H1 (cell line): ENCODE results near the gene PPARA. TPM values are rescaled to one million over a fixed set of nuclear protein-coding genes. Genes with fewer than 3 reads are reported as not detected.

Experiments used
- CTCF ChIA-PET: fragments of 300-600 bp; sonication (Branson Sonifier 250); formaldehyde crosslinking; loops from one replicate; lab custom pipeline; 2021; ENCODE audit not compliant: partially characterized antibody; lab: Charles Lee
- POLR2A ChIA-PET: fragments of 300-600 bp; sonication (Branson Sonifier 250); formaldehyde crosslinking; loops from one replicate; lab custom pipeline; 2021; ENCODE audit warnings: inconsistent platforms; ENCODE audit not compliant: partially characterized antibody; lab: Charles Lee
- DNase-seq, 2 experiments: peaks; one replicate each; pipeline versions ENCODE4 v3.0.0 to v3.0.0-alpha.2; 2010 to 2022; ENCODE audit warnings: low spot score in 2 of 2, low read depth in 1 of 2, mixed read lengths in 1 of 2
- FAIRE-seq: peaks from 2 replicates; lab custom pipeline; 2011; peaks lifted over from hg19 to GRCh38; lab: Jason Lieb, UNC
- H2AFZ ChIP-seq: 2 replicates; pipeline ENCODE4 v1.8.1; 2012; ENCODE audit warnings: low read length, inconsistent platforms
- H2AK5ac ChIP-seq: 2 replicates; pipeline ENCODE4 v1.6.1; 2013; ENCODE audit warnings: low read depth, low read length
- H2BK120ac ChIP-seq: replicated peaks from 2 replicates; pipeline ENCODE3; 2013; ENCODE audit warnings: low read depth, low read length, inconsistent platforms
- H2BK12ac ChIP-seq: 2 replicates; pipeline ENCODE4 v1.6.1; 2013; ENCODE audit warnings: low read depth, low read length
- H2BK15ac ChIP-seq: 2 replicates; pipeline ENCODE4 v1.6.1; 2013; ENCODE audit warnings: low read length
- H2BK20ac ChIP-seq: 2 replicates; pipeline ENCODE4 v1.6.1; 2013; ENCODE audit warnings: low read length
- H2BK5ac ChIP-seq: 2 replicates; pipeline ENCODE4 v1.6.1; 2013; ENCODE audit warnings: low read depth, low read length
- H3K14ac ChIP-seq: 2 replicates; pipeline ENCODE4 v1.6.1; 2013; ENCODE audit warnings: inconsistent platforms; ENCODE audit not compliant: insufficient read length
- H3K18ac ChIP-seq: 2 replicates; pipeline ENCODE4 v1.6.1; 2013; ENCODE audit warnings: low read length; ENCODE audit errors: extremely low read depth
- H3K23ac ChIP-seq: 2 replicates; pipeline ENCODE4 v1.6.1; 2013; ENCODE audit warnings: inconsistent platforms; ENCODE audit not compliant: insufficient read length
- H3K23me2 ChIP-seq: 2 replicates; pipeline ENCODE4 v1.6.1; 2013; ENCODE audit warnings: low read depth, low read length
- H3K27ac ChIP-seq: 2 replicates; pipeline ENCODE4 v1.6.1; 2011; ENCODE audit warnings: low read depth, low read length, inconsistent platforms
- H3K27me3 ChIP-seq, 4 experiments: replicated peaks in 1 of 4; 1 replicate in 1 of 4; 2 replicates in 3 of 4; pipeline versions ENCODE4 v1.6.1 to v1.8.1; 2011 to 2013; ENCODE audit warnings: low read length in 3 of 4, mild to moderate bottlenecking in 3 of 4, inconsistent platforms in 2 of 4, mixed read lengths in 2 of 4, moderate library complexity in 1 of 4; ENCODE audit not compliant: control insufficient read depth in 3 of 4, insufficient read depth in 3 of 4; ENCODE audit errors: extremely low read depth in 1 of 4
- H3K36me3 ChIP-seq, 4 experiments: 2 replicates each; pipeline versions ENCODE4 v1.6.1 to v1.8.1; 2011 to 2013; ENCODE audit warnings: mild to moderate bottlenecking in 4 of 4, low read length in 3 of 4, moderate library complexity in 2 of 4, control low read depth in 1 of 4, inconsistent platforms in 1 of 4; ENCODE audit not compliant: insufficient read depth in 4 of 4, control insufficient read depth in 2 of 4
- H3K4ac ChIP-seq: replicated peaks from 2 replicates; pipeline ENCODE3; 2013; ENCODE audit warnings: low read length, low read depth, mixed read lengths, inconsistent platforms; ENCODE audit not compliant: insufficient read length
- H3K4me1 ChIP-seq, 4 experiments: replicated peaks in 1 of 4; 1 replicate in 1 of 4; 2 replicates in 3 of 4; pipeline versions ENCODE4 v1.6.1 to v1.8.1; 2011 to 2013; ENCODE audit warnings: low read length in 3 of 4, inconsistent platforms in 2 of 4, mixed read lengths in 1 of 4; ENCODE audit not compliant: insufficient read depth in 4 of 4, control insufficient read depth in 3 of 4
- H3K4me2 ChIP-seq, 2 experiments: 2 replicates each; pipeline versions ENCODE4 v1.6.1 to v1.8.1; 2011 to 2013; ENCODE audit warnings: low read depth in 2 of 2, low read length in 2 of 2, control low read depth in 1 of 2, inconsistent platforms in 1 of 2, mild to moderate bottlenecking in 1 of 2; ENCODE audit not compliant: insufficient read depth in 1 of 2
- H3K4me3 ChIP-seq, 4 experiments: fragments of 200-600, 300-600 bp in 1 of 4; sonication (generic), shearing (Covaris generic), sonication (Bioruptor Twin) in 1 of 4; 2 replicates each; pipeline versions ENCODE4 v1.5.1 to v1.8.1; 2011 to 2016; ENCODE audit warnings: low read length in 4 of 4, low read depth in 3 of 4, control low read depth in 2 of 4, inconsistent platforms in 2 of 4, mild to moderate bottlenecking in 2 of 4, mixed read lengths in 1 of 4, moderate library complexity in 1 of 4; ENCODE audit not compliant: insufficient read depth in 2 of 4; ENCODE audit errors: extremely low read depth in 1 of 4
- H3K56ac ChIP-seq: replicated peaks from 2 replicates; pipeline ENCODE3; 2013; ENCODE audit warnings: low read depth, mild to moderate bottlenecking, mixed read lengths, low read length, inconsistent platforms; ENCODE audit not compliant: insufficient read length
- H3K79me1 ChIP-seq: 2 replicates; pipeline ENCODE4 v1.6.1; 2013; ENCODE audit warnings: low read depth, low read length, control low read depth
- H3K79me2 ChIP-seq, 2 experiments: 2 replicates each; pipeline versions ENCODE4 v1.6.1 to v1.8.1; 2012 to 2013; ENCODE audit warnings: low read length in 2 of 2, mild to moderate bottlenecking in 2 of 2, inconsistent platforms in 1 of 2; ENCODE audit not compliant: insufficient read depth in 2 of 2, control insufficient read depth in 1 of 2
- H3K9ac ChIP-seq, 4 experiments: replicated peaks in 1 of 4; 1 replicate in 1 of 4; 2 replicates in 3 of 4; pipeline versions ENCODE4 v1.6.1 to v1.8.1; 2011 to 2013; ENCODE audit warnings: low read depth in 3 of 4, low read length in 3 of 4, control low read depth in 2 of 4, mild to moderate bottlenecking in 2 of 4, moderate library complexity in 2 of 4, inconsistent platforms in 1 of 4; ENCODE audit errors: extremely low read depth in 1 of 4
- H3K9me3 ChIP-seq, 2 experiments: 2 replicates each; pipeline versions ENCODE4 v1.6.1 to v1.8.1; 2012 to 2013; ENCODE audit warnings: mild to moderate bottlenecking in 2 of 2, moderate library complexity in 2 of 2, control low read depth in 1 of 2, inconsistent platforms in 1 of 2, low read depth in 1 of 2, low read length in 1 of 2, mixed read lengths in 1 of 2; ENCODE audit not compliant: insufficient read depth in 2 of 2
- H4K20me1 ChIP-seq, 2 experiments: replicated peaks in 1 of 2; 2 replicates each; pipeline versions ENCODE3 to v1.8.1; 2011 to 2013; ENCODE audit warnings: inconsistent platforms in 2 of 2, low read length in 2 of 2, mild to moderate bottlenecking in 1 of 2; ENCODE audit not compliant: insufficient read depth in 2 of 2, control insufficient read depth in 1 of 2
- H4K5ac ChIP-seq: 2 replicates; pipeline ENCODE4 v1.6.1; 2013; ENCODE audit warnings: low read length, low read depth, mixed read lengths, inconsistent platforms; ENCODE audit not compliant: insufficient read length
- H4K8ac ChIP-seq: 2 replicates; pipeline ENCODE4 v1.8.0; 2013; ENCODE audit warnings: mild to moderate bottlenecking, moderate library complexity, low read length, inconsistent platforms; ENCODE audit not compliant: insufficient read depth; ENCODE audit errors: extremely low read depth
- H4K91ac ChIP-seq: replicated peaks from 2 replicates; pipeline ENCODE3; 2013; ENCODE audit warnings: low read length, mixed read lengths, inconsistent platforms; ENCODE audit not compliant: insufficient read length
- GTF2F1 ChIP-seq: IDR thresholded peaks from 2 replicates; pipeline ENCODE4 v1.6.1; 2012; ENCODE audit warnings: low read depth, low read length, improper control_type of control experiment, borderline replicate concordance
- NRF1 ChIP-seq: IDR thresholded peaks from 2 replicates; pipeline ENCODE4 v1.6.1; 2011; ENCODE audit warnings: mild to moderate bottlenecking, low read depth, low read length, improper control_type of control experiment
- TCF12 ChIP-seq: IDR thresholded peaks from 2 replicates; pipeline ENCODE4 v1.6.1; 2011; ENCODE audit warnings: low read depth, mild to moderate bottlenecking, low read length
- WGBS, 2 experiments: shearing (Covaris generic) in 1 of 2; methylation state at CpG; one replicate each; pipeline versions ENCODE4 v1.1.6 to v1.1.7; 2013 to 2015; ENCODE audit warnings: low lambda C conversion rate in 2 of 2, mixed read lengths in 2 of 2, inconsistent platforms in 1 of 2, low coverage in 1 of 2, missing lambda C conversion rate in 1 of 2; ENCODE audit not compliant: insufficient replicate concordance in 2 of 2, insufficient coverage in 1 of 2, insufficient read length in 1 of 2; ENCODE audit errors: extremely low coverage in 1 of 2, missing lambda C conversion rate in 1 of 2; 5-methylcytosine and 5-hydroxymethylcytosine counted together
- polyA plus RNA-seq, 7 experiments: library from polyadenylated mRNA; depleted of rRNA in 3 of 7; stranded (reverse) in 5 of 7; unstranded in 2 of 7; fragments of >200 nt in 5 of 7; fragments of 200-250 nt in 2 of 7; gene quantifications; 1 replicate in 5 of 7; 2 replicates in 1 of 7; 4 replicates in 1 of 7; pipeline versions ENCODE4 v1.2.1 to v1.2.3, GENCODE V29; 2011 to 2013; ENCODE audit warnings: missing spikeins in 2 of 7, mixed read lengths in 2 of 7
- total RNA-seq: library from RNA; stranded (reverse); fragmentation: NEBNext Ultra II Directional; extraction: Animal tissue kit (Norgen Biotek cat#: 25700); gene quantifications from 2 replicates; pipeline ENCODE4 v1.2.1, GENCODE V29; 2021

Gene PPARA
- total and polyA plus RNA-seq, 2 of the 8 experiments (the other 6 are each of a cell fraction or from before 2014, with no cell fraction given), result 3.1 to 8.2 TPM

DNA sequence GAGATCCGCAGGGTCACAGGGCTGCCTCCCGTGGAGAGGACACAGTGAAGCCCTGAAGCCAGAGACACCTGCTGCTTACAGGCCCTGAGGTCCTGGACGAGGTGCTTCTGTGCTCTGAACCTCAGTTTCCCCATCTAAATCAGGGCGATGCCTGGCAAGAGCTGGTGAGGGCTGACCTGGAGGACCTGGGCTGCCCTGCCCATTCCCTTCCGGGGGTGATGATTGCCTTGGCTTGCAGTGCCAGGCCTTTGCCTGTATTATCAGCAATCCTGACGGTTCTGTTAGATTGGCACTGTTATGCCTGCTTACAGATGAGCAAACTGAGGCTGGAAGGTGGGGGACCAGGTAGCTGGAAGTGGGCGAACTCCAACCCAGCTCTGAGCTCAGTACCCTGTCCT lies 138.5 kb downstream of the PPARA start:
- Histone ChIP-seq H2BK20ac (no peak overlapping the region), H2AK5ac (no peak overlapping the region), H2BK5ac (no peak overlapping the region), H2AFZ (no peak overlapping the region), H3K27me3 (no peaks in the 10 kb centered on the region), H4K5ac (no peak overlapping the region), H3K27ac (no peak overlapping the region), H3K9ac (no peak overlapping the region), H3K14ac (no peak overlapping the region), H3K4me1 (no peaks in the 10 kb centered on the region)
- CTCF ChIA-PET, result no interaction called here
- 92% methylated on average over 7 of the region's 7 CpGs; no CpG with 5 or more reads in 1 of the 2 experiments for WGBS, 2 experiments
- TF ChIP-seq TCF12, result no peak
- TF ChIP-seq NRF1, result no peak
- TF ChIP-seq GTF2F1, result no peak
- TF ChIP-seq, all 59 proteins: peak for 0
- Histone ChIP-seq H2BK12ac (no peak overlapping the region), H3K36me3 (peaks cover 0 to 7% (median 1%) of the 10 kb centered on the region in 4 experiments; a peak in 3 of 8 replicates), H3K23me2 (no peaks in the 10 kb centered on the region), H2BK15ac (no peak overlapping the region), H4K20me1 (peaks cover 0 to 3% of the 10 kb centered on the region in 2 experiments), H3K9me3 (no peaks in the 10 kb centered on the region), H3K18ac (no peak overlapping the region), H3K4ac (no peak overlapping the region), H3K4me3 (no peak overlapping the region), H3K23ac (no peak overlapping the region), H2BK120ac (no peak overlapping the region), H3K4me2 (no peak overlapping the region), H3K79me2 (no peaks in the 10 kb centered on the region), H3K56ac (no peak overlapping the region), H4K91ac (no peak overlapping the region), H3K79me1 (no peaks in the 10 kb centered on the region; the same call in 1 of the 2 replicates), H4K8ac (no peak overlapping the region)
- FAIRE-seq, result no peak
- POLR2A ChIA-PET, result interaction anchor here (1.2 kb wide), 1 partner anchor 9 kb away, joined by 4 read pairs; no protein-coding TSS in a partner anchor
- no peak for DNase-seq
